Activated CD4-positive, alpha-beta T cell treated with anti-CD3 and anti-CD28 coated beads, Interleukin-2, amount 10 ng/mL, durations not matched to agents 7 days and 5 days (primary cell): ENCODE results near the gene STEAP4. TPM values are rescaled to one million over a fixed set of nuclear protein-coding genes. Genes with fewer than 3 reads are reported as not detected.

Source experiments
- CTCF ChIA-PET: fragments of 350-600 bp; sonication (Branson Sonifier 250); formaldehyde crosslinking; loops from one replicate; lab custom pipeline; 2021; ENCODE audit warnings: antibody characterized with exemption; lab: Charles Lee
- POLR2A ChIA-PET: fragments of 350-600 bp; sonication (Branson Sonifier 250); formaldehyde crosslinking; loops from one replicate; lab custom pipeline; 2021; ENCODE audit warnings: antibody characterized with exemption; lab: Charles Lee
- DNase-seq: peaks from one replicate; pipeline ENCODE4 v3.0.0-alpha.2; 2020
- H3K27ac Mint-ChIP-seq: one replicate; pipeline ENCODE4 v1.8.0; 2021; ENCODE audit warnings: mild to moderate bottlenecking, moderate library complexity, mixed read lengths
- H3K27me3 Mint-ChIP-seq: one replicate; pipeline ENCODE4 v1.8.0; 2021; ENCODE audit warnings: mixed read lengths
- H3K36me3 Mint-ChIP-seq: one replicate; pipeline ENCODE4 v1.8.0; 2021; ENCODE audit warnings: low read depth, mixed read lengths
- H3K4me1 Mint-ChIP-seq: one replicate; pipeline ENCODE4 v1.8.0; 2021; ENCODE audit warnings: mixed read lengths
- H3K4me3 Mint-ChIP-seq: one replicate; pipeline ENCODE4 v1.8.0; 2021; ENCODE audit warnings: mild to moderate bottlenecking, moderate library complexity, mixed read lengths
- H3K9me3 Mint-ChIP-seq: one replicate; pipeline ENCODE4 v1.8.0; 2021; ENCODE audit warnings: mixed read lengths
- total RNA-seq, 2 experiments: library from RNA; stranded (reverse); gene quantifications; one replicate each; pipeline ENCODE4 v1.2.3, GENCODE V29; 2021

STEAP4 gene
- total RNA-seq, 2 experiments from 2014 or later: not detected

DNA sequence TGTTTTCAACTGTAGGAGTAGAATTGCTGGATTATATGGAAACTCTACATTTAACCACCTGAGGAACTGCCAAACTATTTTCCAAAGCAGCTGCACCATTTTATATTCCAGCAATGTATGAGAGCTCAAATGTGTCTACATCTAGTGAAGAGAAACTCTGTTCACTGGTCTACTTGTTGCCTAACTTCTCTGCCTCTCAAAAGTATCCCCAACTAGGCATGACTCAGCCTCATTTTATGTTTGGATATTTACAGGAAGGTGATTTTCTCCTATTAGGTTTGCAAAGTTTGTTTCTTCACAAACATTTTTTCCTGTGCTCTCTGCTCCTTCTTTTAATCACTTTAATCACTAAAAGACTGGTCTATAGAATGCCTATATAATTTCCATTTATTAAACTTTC lies 49.8 kb downstream of the STEAP4 start:
- no peak for DNase-seq
- POLR2A ChIA-PET: no interaction called here
- H3K36me3 Mint-ChIP-seq: no peaks in the 10 kb centered on the region
- H3K27ac Mint-ChIP-seq: no peak overlapping the region
- H3K9me3 Mint-ChIP-seq: peaks cover 12% of the 10 kb centered on the region
- H3K4me1 Mint-ChIP-seq: no peaks in the 10 kb centered on the region
- CTCF ChIA-PET: no interaction called here
- peaks cover 9% of the 10 kb centered on the region for H3K27me3 Mint-ChIP-seq
- H3K4me3 Mint-ChIP-seq: no peak overlapping the region

DNA sequence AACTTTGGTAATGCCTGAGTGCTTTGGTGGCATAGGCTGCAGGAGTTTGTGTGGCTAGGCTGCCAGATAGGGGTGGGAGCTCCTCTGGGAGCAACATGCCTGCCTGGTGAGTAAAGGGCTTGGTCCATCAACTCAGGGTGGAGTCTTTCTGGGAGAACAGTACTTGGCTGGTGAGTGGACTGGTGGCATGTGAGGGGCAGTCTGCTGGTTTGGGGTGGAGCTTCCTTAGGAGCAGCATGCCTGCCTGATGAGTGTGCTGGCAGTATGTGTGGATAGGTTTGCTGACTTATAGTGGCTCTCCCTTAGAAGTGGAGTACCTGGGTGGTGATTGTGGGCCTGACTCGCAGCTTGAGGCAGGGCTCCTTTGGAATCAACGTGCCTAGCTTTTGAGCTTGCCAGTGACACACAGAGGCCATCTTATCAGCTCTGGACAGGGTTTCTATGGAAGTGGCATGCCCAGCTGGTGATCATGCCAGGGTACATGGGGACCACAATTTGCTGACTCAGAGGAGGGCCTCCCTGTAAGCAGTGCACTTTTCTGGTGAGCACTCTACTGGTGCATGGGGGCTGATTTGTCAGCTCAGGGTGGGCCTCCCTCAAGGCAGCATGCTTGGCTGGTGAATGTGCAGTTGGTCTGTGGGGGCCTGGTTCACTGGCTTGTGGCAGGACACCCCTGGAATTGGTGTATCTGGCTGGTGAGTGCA lies 51.8 kb downstream of the STEAP4 start:
- POLR2A ChIA-PET: no interaction called here
- no peaks in the 10 kb centered on the region for H3K36me3 Mint-ChIP-seq
- H3K4me1 Mint-ChIP-seq: no peaks in the 10 kb centered on the region
- no peak overlapping the region for H3K4me3 Mint-ChIP-seq
- peaks cover 12% of the 10 kb centered on the region for H3K9me3 Mint-ChIP-seq
- CTCF ChIA-PET: no interaction called here
- no peak overlapping the region for H3K27ac Mint-ChIP-seq
- H3K27me3 Mint-ChIP-seq: peaks cover 13% of the 10 kb centered on the region
- DNase-seq: no peak

DNA sequence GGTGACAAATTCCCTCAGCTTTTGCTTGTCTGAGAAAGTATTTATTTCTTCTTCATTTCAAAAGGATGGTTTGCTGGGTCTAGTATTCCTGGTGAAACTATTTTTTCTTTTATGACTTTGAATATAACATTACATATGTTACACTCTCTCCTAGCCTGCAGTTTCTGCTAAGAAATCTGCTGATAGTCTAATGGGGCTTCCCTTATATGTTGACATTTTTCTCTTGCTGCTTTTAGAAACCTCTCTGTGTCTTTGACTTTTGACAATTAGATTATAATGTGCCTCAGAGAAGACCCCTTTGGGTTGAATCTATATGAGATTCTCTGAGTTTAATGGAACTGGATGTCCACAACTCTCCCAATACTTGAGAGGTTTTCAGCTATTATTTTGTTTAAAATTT lies 53.1 kb downstream of the STEAP4 start:
- POLR2A ChIA-PET: no interaction called here
- no peak for DNase-seq
- H3K9me3 Mint-ChIP-seq: peaks cover 12% of the 10 kb centered on the region
- peaks cover 13% of the 10 kb centered on the region for H3K27me3 Mint-ChIP-seq
- no peaks in the 10 kb centered on the region for H3K36me3 Mint-ChIP-seq
- H3K4me3 Mint-ChIP-seq: no peak overlapping the region
- H3K4me1 Mint-ChIP-seq: no peaks in the 10 kb centered on the region
- CTCF ChIA-PET: no interaction called here
- no peak overlapping the region for H3K27ac Mint-ChIP-seq

DNA sequence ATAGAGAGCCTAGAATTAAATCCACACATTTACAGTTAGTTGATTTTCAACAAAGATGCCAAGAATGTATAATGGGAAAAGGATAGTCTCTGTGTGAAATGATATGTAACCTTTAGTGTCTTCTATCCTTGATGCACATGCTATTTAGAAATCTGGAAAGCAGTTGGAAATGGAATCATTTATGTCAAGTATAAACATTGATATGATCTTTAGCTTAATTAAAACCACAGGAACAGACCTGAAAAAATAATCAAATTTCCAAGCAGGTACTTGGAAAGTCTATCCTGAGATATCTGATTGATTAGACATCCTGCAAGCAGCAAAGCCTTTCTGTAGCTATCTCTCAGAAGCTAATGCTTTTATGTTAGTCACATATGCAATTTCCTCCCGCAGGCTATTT lies 62.4 kb downstream of the STEAP4 start:
- no peak for DNase-seq
- no peaks in the 10 kb centered on the region for H3K36me3 Mint-ChIP-seq
- no peaks in the 10 kb centered on the region for H3K4me1 Mint-ChIP-seq
- no peak overlapping the region for H3K4me3 Mint-ChIP-seq
- H3K27ac Mint-ChIP-seq: no peak overlapping the region
- peaks cover 26% of the 10 kb centered on the region for H3K27me3 Mint-ChIP-seq
- H3K9me3 Mint-ChIP-seq: no peaks in the 10 kb centered on the region
- ChIA-PET CTCF (no interaction called here), POLR2A (no interaction called here)

DNA sequence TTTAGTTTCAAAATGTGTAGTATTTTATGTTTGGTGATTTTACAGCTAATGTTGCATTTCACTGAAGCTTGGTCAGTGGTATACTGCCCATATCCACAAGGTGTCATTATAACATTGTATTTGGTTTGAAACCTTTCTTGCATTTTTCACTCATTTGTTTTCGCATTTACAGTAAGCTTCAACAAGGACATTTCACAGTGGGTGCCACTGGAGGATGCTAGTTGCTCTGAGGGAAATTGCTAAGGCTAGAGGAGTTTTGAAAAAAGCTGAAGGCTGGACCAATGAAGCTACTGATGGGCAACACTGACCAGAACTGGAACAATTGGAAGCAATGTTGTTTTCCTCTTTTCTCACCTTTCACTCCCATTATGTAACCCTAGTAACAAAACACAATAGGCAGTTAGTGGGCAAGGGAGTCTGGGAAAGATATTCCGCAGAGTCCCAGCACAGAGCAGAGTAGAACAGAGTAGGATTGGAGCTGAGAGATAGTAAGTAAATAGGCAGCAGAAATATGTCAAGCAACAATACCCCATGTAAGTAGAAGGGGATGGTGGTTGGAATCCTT lies 63.3 kb downstream of the STEAP4 start:
- POLR2A ChIA-PET: no interaction called here
- Mint-ChIP-seq H3K4me1 (no peaks in the 10 kb centered on the region), H3K27ac (peak overlapping the region; percentile 13), H3K27me3 (peaks cover 26% of the 10 kb centered on the region), H3K9me3 (no peaks in the 10 kb centered on the region), H3K4me3 (no peak overlapping the region), H3K36me3 (no peaks in the 10 kb centered on the region)
- no peak for DNase-seq
- CTCF ChIA-PET: interaction anchor here (1.1 kb wide), 1 partner anchor 1379 kb away, joined by 3 read pairs; no protein-coding TSS in a partner anchor

DNA sequence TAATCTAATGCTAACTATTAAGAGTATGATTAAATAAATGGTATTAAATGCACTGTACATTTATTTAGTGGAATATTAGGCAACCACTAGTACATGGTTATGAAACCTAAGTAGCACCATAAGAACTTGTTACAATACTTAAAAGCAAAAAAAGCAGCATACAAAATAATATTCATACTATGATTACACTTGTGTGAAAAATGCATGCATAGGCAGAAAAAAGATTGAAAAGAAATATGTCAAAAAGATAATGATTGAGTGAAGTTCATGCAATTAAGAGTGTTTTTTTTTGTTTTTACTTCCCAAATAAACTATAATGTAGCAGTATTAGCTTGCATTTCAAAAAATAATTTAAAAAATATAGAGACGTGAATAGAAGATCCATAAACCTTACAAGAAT lies 66.8 kb downstream of the STEAP4 start:
- Mint-ChIP-seq H3K27ac (no peak overlapping the region), H3K9me3 (no peaks in the 10 kb centered on the region), H3K27me3 (peaks cover 25% of the 10 kb centered on the region), H3K4me1 (peaks cover 5% of the 10 kb centered on the region), H3K4me3 (no peak overlapping the region), H3K36me3 (no peaks in the 10 kb centered on the region)
- ChIA-PET POLR2A (no interaction called here), CTCF (no interaction called here)
- no peak for DNase-seq

DNA sequence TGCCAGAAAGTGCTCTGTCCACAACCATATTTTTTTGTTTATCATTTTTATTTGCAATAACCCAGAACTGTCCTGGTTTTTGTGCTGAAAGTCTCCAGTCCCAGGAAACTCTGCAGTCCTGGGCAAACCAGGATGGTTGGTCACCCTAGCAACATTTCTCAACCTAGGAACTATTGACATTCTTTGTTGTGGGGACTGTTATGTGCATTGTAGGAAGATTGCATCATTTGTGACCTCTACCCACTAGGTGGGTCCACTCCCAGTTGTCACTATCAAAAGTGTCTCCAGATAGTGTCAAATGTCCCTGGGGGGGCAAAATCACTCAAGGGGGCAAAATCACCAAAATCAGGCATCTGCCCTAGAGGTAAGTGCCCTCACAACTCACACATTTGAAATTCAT lies 72.9 kb downstream of the STEAP4 start:
- no peak overlapping the region for H3K27ac Mint-ChIP-seq
- no peak for DNase-seq

DNA sequence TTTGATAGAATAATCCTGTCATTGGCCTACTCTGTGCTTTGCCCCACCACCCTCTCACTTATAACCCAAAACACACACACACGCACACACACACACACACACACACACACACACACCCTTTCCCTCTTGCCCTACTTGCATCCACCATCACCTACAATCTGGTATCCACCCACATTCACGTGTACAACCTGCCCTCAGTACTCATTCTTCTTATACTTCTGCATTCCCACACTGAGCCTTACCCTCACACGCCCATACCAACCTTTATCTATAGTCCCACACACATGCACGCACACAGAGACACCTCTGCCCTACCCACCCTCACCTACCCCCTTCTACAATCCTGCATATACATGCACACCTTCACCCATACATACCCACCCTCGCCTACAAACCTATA lies 76.0 kb downstream of the STEAP4 start:
- H3K4me3 Mint-ChIP-seq: no peak overlapping the region
- no peak overlapping the region for H3K27ac Mint-ChIP-seq
- ChIA-PET POLR2A (no interaction called here), CTCF (interaction anchor here (1.6 kb wide), 1 partner anchor 10 kb away, joined by 5 read pairs; no protein-coding TSS in a partner anchor)
- no peaks in the 10 kb centered on the region for H3K4me1 Mint-ChIP-seq
- H3K9me3 Mint-ChIP-seq: no peaks in the 10 kb centered on the region
- H3K36me3 Mint-ChIP-seq: no peaks in the 10 kb centered on the region
- peaks cover 27% of the 10 kb centered on the region for H3K27me3 Mint-ChIP-seq
- DNase-seq: no peak

More for the DNA sequence above, 72.9 kb downstream of the STEAP4 start:
- POLR2A ChIA-PET: no interaction called here
- CTCF ChIA-PET: no interaction called here
- no peaks in the 10 kb centered on the region for H3K9me3 Mint-ChIP-seq
- H3K27me3 Mint-ChIP-seq: peaks cover 27% of the 10 kb centered on the region
- peaks cover 5% of the 10 kb centered on the region for H3K4me1 Mint-ChIP-seq
- H3K36me3 Mint-ChIP-seq: no peaks in the 10 kb centered on the region
- H3K4me3 Mint-ChIP-seq: no peak overlapping the region

DNA sequence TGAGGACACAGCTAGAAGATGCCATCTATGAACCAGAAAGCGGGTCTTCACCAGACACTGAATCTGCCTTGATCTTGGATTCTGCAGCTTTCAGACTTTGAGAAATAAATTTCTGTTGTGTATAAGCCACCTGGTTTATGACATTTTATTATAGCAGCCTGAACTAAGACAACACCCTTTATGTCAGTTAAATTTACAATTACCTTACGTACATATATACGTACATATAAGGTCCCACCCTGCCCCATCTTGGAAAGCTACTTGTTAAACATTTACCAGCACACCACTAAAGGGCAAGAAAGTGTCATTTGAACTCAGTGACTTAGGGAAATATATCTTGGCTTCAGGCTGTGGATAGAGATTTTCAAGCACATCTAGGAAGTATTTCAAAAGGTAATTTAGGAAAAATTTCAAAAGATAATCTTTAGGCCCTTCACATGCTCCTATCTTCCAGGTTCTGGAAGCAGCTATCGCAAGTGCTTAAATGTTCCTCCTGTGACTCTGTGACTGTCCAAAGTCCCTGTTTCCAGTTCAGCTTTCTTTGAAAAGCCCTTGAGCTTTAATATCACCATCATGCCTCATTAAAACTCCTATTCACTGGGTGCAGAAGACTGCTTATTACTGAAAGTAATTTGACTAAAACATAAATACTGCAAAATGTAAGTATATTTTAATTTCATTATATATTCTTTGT lies 77.2 kb downstream of the STEAP4 start:
- ChIA-PET CTCF (interaction anchor here (1.6 kb wide), 1 partner anchor 9 kb away, joined by 5 read pairs; no protein-coding TSS in a partner anchor), POLR2A (no interaction called here)
- no peaks in the 10 kb centered on the region for H3K4me1 Mint-ChIP-seq
- H3K9me3 Mint-ChIP-seq: no peaks in the 10 kb centered on the region
- no peak for DNase-seq
- no peaks in the 10 kb centered on the region for H3K36me3 Mint-ChIP-seq
- no peak overlapping the region for H3K27ac Mint-ChIP-seq
- no peak overlapping the region for H3K4me3 Mint-ChIP-seq
- H3K27me3 Mint-ChIP-seq: peaks cover 20% of the 10 kb centered on the region

DNA sequence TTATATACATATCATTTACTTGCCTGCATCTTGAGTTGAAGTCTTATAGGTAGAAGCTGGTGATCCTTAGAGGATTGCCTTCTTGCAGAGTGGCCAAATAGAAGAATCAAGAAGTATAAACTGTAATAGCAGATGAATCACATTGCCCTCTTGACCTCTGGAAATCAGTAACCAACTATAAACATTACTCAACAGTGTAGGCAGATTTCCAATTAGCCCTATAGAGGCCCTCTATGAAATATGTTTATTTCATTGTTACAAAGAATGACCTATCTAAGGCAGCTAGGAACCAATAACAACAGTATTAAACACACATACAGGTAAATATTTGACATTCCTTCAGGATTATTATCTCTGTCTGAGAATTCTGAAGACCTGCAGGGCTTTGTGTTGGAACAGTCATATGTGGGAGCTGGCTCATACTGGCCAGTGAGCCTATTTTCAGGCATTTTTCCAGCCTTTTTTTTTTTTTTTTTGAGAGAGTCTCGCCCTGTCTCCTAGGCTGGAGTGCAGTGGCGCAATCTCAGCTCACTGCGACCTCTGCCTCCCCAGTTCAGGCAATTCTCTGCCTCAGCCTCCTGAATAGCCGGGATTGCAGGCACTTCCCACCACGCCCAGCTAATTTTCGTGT lies 79.7 kb downstream of the STEAP4 start:
- peaks cover 15% of the 10 kb centered on the region for H3K27me3 Mint-ChIP-seq
- no peak overlapping the region for H3K27ac Mint-ChIP-seq
- H3K9me3 Mint-ChIP-seq: no peaks in the 10 kb centered on the region
- no peak overlapping the region for H3K4me3 Mint-ChIP-seq
- POLR2A ChIA-PET: no interaction called here
- H3K36me3 Mint-ChIP-seq: no peaks in the 10 kb centered on the region
- H3K4me1 Mint-ChIP-seq: no peaks in the 10 kb centered on the region
- DNase-seq: no peak
- CTCF ChIA-PET: no interaction called here

DNA sequence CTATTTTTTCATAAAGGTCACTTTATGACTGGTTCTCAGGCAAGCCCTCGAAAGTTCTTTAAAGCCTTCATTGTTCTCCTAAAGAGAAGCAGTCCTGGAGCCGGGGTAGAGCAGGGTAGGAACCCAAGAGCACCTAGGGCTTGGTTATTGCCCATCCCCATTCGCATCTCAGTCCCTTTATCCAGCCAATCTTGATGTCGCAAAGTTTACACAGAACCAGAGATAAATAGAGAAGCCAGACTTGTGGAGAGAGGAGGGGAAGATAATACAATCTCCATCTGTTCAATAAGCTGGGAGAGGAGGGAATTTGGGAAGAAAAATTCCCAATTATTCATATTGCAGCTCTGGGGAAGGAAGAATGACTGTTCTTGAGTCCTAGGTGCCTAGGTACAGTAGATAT lies 80.5 kb downstream of the STEAP4 start:
- CTCF ChIA-PET: interaction anchor here (1.1 kb wide), 1 partner anchor 17 kb away, joined by 3 read pairs; no protein-coding TSS in a partner anchor
- Mint-ChIP-seq H3K4me1 (peaks cover under 1% of the 10 kb centered on the region), H3K36me3 (no peaks in the 10 kb centered on the region), H3K27ac (no peak overlapping the region), H3K9me3 (no peaks in the 10 kb centered on the region), H3K27me3 (peaks cover 12% of the 10 kb centered on the region), H3K4me3 (no peak overlapping the region)
- POLR2A ChIA-PET: no interaction called here
- no peak for DNase-seq

DNA sequence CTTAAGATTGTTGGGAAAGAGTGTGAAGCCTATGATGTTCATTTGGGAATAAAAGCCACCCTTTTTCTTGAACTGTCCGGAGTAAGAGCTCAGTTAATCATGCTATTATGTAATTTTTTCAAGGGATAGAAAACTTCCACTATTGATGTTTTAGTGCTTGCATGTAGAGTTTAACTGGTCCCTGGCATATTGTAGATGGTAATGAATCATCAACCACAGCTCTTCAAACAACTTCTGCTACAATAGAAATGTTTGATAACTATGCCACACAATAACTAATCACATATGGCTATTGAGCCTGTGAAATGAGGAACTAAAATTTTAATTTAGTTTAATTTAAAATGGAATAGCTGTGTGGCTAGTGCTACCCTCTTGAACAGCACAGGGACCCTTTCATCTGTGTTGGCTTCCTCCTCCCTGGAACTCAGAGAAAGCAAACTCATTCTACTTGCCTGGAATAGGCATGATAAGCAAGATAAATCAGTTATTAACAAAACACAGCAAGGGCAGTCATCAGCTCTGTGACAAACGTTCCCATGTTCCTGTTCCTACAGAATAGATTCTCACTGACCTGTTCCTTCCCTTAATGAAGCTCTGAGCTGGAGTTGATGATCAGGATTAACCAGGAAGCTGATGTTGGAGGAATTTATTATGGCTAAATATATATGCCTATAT lies 82.0 kb downstream of the STEAP4 start:
- Mint-ChIP-seq H3K27me3 (peaks cover 12% of the 10 kb centered on the region), H3K4me1 (peaks cover 9% of the 10 kb centered on the region), H3K36me3 (no peaks in the 10 kb centered on the region), H3K4me3 (no peak overlapping the region), H3K27ac (no peak overlapping the region), H3K9me3 (no peaks in the 10 kb centered on the region)
- POLR2A ChIA-PET: no interaction called here
- DNase-seq: no peak
- CTCF ChIA-PET: interaction anchor here (0.8 to 2.1 kb wide), 2 partner anchors 12 to 20 kb away, joined by 3 to 7 read pairs; no protein-coding TSS in a partner anchor
